ES-I3 (cell line): ENCODE measurements around the gene SMARCA2.

ENCODE experiments used
- H3K36me3 ChIP-seq: 2 replicates; pipeline ENCODE4 v1.6.1; 2013; ENCODE audit warnings: mild to moderate bottlenecking, low read length, control low read depth, moderate library complexity; ENCODE audit not compliant: insufficient read depth
- H3K4me1 ChIP-seq: 2 replicates; pipeline ENCODE4 v1.6.1; 2013; ENCODE audit warnings: mild to moderate bottlenecking, control low read depth, low read length; ENCODE audit not compliant: insufficient read depth
- H3K9ac ChIP-seq: 2 replicates; pipeline ENCODE4 v1.6.1; 2013; ENCODE audit warnings: low read depth, mild to moderate bottlenecking, low read length, moderate library complexity
- H3K9me3 ChIP-seq: 2 replicates; pipeline ENCODE4 v1.6.1; 2013; ENCODE audit warnings: mild to moderate bottlenecking, low read length, moderate library complexity; ENCODE audit not compliant: control insufficient read depth, insufficient read depth

The SMARCA2 gene

DNA sequence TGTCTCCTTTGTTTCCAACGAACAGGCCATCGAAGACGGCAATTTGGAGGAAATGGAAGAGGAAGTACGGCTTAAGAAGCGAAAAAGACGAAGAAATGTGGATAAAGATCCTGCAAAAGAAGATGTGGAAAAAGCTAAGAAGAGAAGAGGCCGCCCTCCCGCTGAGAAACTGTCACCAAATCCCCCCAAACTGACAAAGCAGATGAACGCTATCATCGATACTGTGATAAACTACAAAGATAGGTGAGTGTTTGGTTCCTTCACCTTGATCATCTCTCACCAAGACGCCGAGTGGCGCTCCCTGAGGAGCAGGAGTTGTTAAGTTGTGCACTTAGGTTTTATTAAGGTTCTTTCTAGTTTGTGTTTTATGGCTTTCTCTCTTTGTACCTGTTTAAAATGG lies 146.5 kb downstream of the SMARCA2 start:
- Histone ChIP-seq H3K4me1 (peaks cover 23% of the 10 kb centered on the region), H3K9ac (no peak overlapping the region), H3K36me3 (no peaks in the 10 kb centered on the region), H3K9me3 (no peaks in the 10 kb centered on the region)

- no peaks in the 10 kb centered on the region; the same call in 1 of the 2 replicates for H3K36me3 ChIP-seq
- H3K9ac ChIP-seq: no peak overlapping the region
- peaks cover 16% of the 10 kb centered on the region for H3K4me1 ChIP-seq
- no peaks in the 10 kb centered on the region for H3K9me3 ChIP-seq
Measured at GRCh38 chr9:2163231-2163885, 148.2 kb downstream of the SMARCA2 start.

DNA sequence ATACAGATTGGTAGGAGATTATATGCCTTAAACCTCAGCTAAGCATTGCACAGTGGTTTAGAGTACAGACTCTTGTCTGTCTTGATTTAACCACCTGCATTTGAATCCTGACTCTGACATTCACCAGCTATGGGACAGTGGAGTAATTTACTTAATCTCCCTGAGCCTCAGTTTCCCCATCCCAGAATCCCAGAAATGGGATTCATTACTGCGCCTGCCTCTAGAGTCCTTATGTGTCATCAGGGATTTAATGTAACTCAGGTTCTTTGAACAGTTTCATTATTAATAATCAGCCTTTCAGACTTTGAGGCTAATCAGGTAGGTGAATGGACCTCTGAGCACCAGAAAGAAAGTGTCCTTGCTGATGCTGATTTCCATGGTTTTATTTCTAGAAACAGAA lies 149.1 kb downstream of the SMARCA2 start:
- no peaks in the 10 kb centered on the region for H3K9me3 ChIP-seq
- H3K36me3 ChIP-seq: no peaks in the 10 kb centered on the region; the same call in 1 of the 2 replicates
- peaks cover 16% of the 10 kb centered on the region for H3K4me1 ChIP-seq
- no peak overlapping the region for H3K9ac ChIP-seq

GRCh38 chr9:2166203-2166602 lies 151.1 kb downstream of the SMARCA2 start:
- Histone ChIP-seq H3K36me3 (no peaks in the 10 kb centered on the region; the same call in 1 of the 2 replicates), H3K4me1 (peaks cover 3% of the 10 kb centered on the region; the same call in 1 of the 2 replicates), H3K9me3 (no peaks in the 10 kb centered on the region), H3K9ac (no peak overlapping the region)

DNA sequence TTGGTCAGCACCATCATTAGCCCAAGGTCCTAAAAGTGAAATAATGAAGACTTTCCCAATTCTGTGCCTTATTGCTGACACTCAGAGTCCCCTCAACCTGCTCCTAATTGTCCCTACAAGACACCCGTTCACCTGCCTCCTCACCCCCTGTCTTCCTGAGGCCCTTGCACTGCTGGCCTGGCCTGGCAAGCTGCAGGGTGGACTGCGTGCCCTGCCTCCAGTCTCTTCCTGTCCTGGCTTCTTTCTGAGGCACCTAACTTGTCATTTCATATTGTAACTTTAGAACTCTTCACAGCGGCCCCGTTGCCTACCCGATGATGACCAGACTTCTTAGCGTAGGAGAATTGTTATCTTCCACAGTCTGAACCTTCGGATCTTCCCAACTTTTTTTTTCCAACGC lies 153.9 kb downstream of the SMARCA2 start:
- Histone ChIP-seq H3K9ac (no peak overlapping the region), H3K4me1 (peaks cover 3% of the 10 kb centered on the region; the same call in 1 of the 2 replicates), H3K9me3 (no peaks in the 10 kb centered on the region), H3K36me3 (no peaks in the 10 kb centered on the region; the same call in 1 of the 2 replicates)

DNA sequence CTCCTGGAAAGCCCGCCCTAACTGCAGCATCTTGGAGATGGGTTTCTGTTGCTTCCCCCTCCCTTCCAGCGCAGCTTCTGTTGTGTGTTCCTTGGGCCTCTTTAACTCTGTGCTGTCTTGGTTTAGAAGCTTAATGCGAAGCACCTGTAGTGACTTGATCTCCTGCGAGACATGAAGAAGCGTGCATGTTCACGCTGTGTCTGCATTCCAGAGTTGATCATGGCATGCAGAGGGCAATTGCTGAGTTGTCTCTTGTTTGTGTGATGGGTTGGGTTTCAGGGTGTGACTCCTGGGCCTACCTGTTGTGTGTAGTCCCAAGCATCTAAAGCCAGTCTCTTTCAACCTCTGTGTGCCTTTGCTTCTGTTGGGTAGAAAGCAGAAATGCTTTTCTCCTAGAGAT lies 155.6 kb downstream of the SMARCA2 start:
- Histone ChIP-seq H3K4me1 (peaks cover 3% of the 10 kb centered on the region; the same call in 1 of the 2 replicates), H3K9me3 (no peaks in the 10 kb centered on the region), H3K36me3 (no peaks in the 10 kb centered on the region; the same call in 1 of the 2 replicates), H3K9ac (no peak overlapping the region)

GRCh38 chr9:2173170-2173569 lies 158.0 kb downstream of the SMARCA2 start:
- Histone ChIP-seq H3K9me3 (no peaks in the 10 kb centered on the region), H3K36me3 (no peaks in the 10 kb centered on the region; the same call in 1 of the 2 replicates), H3K4me1 (no peaks in the 10 kb centered on the region), H3K9ac (no peak overlapping the region)

DNA sequence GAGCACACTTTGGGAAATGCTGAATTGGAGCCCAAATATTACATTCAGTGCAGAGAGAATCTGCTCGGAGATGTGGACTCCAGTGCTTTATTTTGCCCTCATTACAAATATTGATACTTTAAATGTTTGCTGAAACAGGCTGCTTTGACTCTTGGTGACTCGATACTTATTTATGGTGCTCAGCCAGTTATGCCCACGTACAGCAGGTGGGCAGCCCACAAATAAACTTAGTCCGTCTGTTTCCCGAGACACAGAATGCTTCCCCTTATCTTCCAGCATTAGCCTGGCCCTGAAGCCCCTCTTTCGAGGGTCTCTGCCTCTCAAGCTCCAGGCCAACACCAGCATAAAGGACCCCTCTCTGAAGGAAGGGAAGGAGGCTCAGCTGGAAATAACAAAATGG lies 158.7 kb downstream of the SMARCA2 start:
- Histone ChIP-seq H3K9ac (no peak overlapping the region), H3K9me3 (no peaks in the 10 kb centered on the region), H3K36me3 (no peaks in the 10 kb centered on the region), H3K4me1 (0 out of 2 replicates have a peak, but pooled peaks cover under 1% of the 10 kb centered on the region)

- Histone ChIP-seq H3K36me3 (no peaks in the 10 kb centered on the region), H3K9ac (no peak overlapping the region), H3K4me1 (peaks cover 3% of the 10 kb centered on the region; the same call in 1 of the 2 replicates), H3K9me3 (no peaks in the 10 kb centered on the region)
Measured at GRCh38 chr9:2174306-2174705, 159.2 kb downstream of the SMARCA2 start.

GRCh38 chr9:2174911-2175310 lies 159.8 kb downstream of the SMARCA2 start:
- Histone ChIP-seq H3K9ac (no peak overlapping the region), H3K9me3 (no peaks in the 10 kb centered on the region), H3K36me3 (no peaks in the 10 kb centered on the region), H3K4me1 (peaks cover 8% of the 10 kb centered on the region; the same call in 1 of the 2 replicates)

DNA sequence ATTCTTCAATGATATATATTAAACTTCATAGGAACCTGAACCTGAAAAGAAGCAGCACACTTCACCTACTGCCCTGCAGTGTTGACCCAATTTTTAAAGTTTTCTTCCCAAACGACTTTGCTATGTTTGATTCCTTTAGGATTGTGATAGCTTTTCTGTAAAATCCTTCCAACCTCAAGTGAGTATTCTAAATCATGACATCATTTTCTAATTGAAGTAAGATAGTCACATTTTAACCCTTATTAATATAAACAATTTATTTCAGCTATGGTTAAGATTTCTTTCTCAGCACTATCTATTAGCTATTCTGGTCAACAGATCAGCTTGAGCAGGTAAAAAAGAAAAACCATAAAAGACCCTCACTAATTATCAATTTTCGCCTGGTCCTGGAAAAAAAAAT lies 162.0 kb downstream of the SMARCA2 start:
- Histone ChIP-seq H3K9ac (no peak overlapping the region), H3K9me3 (no peaks in the 10 kb centered on the region), H3K36me3 (no peaks in the 10 kb centered on the region), H3K4me1 (peaks cover 26% of the 10 kb centered on the region)

- H3K9ac ChIP-seq: no peak overlapping the region
- H3K4me1 ChIP-seq: peaks cover 28% of the 10 kb centered on the region
- H3K9me3 ChIP-seq: no peaks in the 10 kb centered on the region
- H3K36me3 ChIP-seq: no peaks in the 10 kb centered on the region
Measured at GRCh38 chr9:2178034-2178734, 163.0 kb downstream of the SMARCA2 start.

- peaks cover 28% of the 10 kb centered on the region for H3K4me1 ChIP-seq
- no peaks in the 10 kb centered on the region for H3K36me3 ChIP-seq
- no peak overlapping the region for H3K9ac ChIP-seq
- no peaks in the 10 kb centered on the region for H3K9me3 ChIP-seq
Measured at GRCh38 chr9:2179567-2179966, 164.4 kb downstream of the SMARCA2 start.

- no peak overlapping the region for H3K9ac ChIP-seq
Measured at GRCh38 chr9:2180154-2180553, 165.0 kb downstream of the SMARCA2 start.

GRCh38 chr9:2180704-2181103 lies 165.6 kb downstream of the SMARCA2 start:
- Histone ChIP-seq H3K9ac (no peak overlapping the region), H3K36me3 (no peaks in the 10 kb centered on the region), H3K9me3 (no peaks in the 10 kb centered on the region), H3K4me1 (peaks cover 28% of the 10 kb centered on the region)

More at GRCh38 chr9:2180154-2180553, 165.0 kb downstream of the SMARCA2 start:
- H3K36me3 ChIP-seq: no peaks in the 10 kb centered on the region
- peaks cover 28% of the 10 kb centered on the region for H3K4me1 ChIP-seq
- H3K9me3 ChIP-seq: no peaks in the 10 kb centered on the region
